Measurements from ENCODE around the gene PCNX3. TPM values are rescaled to one million over a fixed set of nuclear protein-coding genes. Genes with fewer than 3 reads are reported as not detected.
"Not testable (repeated sequence)": the region's sequence is repeated elsewhere in the genome, so short reads cannot be mapped to it uniquely, and the experiment has no call there.

The PCNX3 gene
- total and polyA plus RNA-seq, 2 of the 4 experiments (the other 2 are of a cell fraction) = 5.6 to 33.2 TPM

DNA sequence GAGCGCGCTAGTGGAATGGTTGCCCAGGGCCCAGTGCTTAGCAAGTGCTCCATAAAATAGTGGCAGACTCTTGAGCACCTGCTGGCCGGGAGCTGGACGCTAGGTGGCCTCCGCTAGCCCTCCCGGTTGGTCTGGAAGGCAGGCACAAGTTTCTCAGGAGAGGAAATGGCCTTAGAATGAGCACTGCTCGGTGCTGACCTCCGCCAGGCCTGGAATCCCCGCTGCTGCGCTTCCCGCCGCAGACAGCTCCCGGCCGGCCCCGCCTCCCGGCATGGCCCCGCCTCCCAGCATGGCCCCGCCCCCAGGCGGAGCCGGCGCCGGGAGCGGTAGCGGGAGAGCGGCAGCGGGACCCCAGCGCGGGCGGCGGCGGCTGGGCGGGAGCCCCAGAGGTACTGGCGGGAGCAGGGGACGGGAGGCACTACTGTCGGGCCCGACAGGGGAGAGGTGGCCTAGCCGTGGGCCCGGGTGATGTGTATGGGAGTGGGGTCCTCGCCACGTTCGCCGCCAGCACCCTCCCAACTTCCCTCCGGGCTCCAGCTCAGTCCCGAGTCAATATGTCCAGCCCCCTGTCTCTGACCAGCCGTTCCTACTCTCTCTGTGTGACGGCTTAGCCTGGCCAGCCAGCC lies 22.3 kb downstream of the PCNX3 start, which contains the start of gene SIPA1 (continued):
- TF ChIP-seq CEBPB (IDR thresholded peaks at IDR 0.05; ENCODE audit: low read depth, low read length) = no peak

DNA sequence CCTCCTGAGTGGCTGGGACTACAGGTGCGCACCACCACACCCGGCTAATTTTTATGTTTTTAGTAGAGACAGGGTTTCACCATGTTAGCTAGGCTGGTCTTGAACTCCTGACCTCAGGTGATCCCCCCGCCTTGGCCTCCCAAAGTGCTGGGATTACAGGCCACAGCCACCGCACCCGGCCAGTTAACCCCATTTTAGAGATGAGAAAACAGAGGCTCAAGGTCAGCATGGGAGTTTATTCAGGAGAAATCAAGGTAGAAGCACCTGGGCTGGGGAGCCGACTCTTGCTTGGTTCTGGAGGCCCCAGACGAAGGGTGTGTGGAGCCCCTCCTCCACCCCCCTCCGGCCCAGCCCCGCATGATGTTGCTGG lies 23.6 kb downstream of the PCNX3 start:
- H3K4ac ChIP-seq (ENCODE audit: low read depth, low read length); CTCF ChIA-PET; H3K18ac ChIP-seq (ENCODE audit: low read depth, low read length); H3K27ac ChIP-seq (ENCODE audit: insufficient read depth, low read length); H3K56ac ChIP-seq (ENCODE audit: extremely low read depth, insufficient read depth, low read length); intact Hi-C loops (cut with micrococcal nuclease); in situ Hi-C loops (cut with MboI; ENCODE audit: low sequenced_read_pairs); H2BK5ac ChIP-seq (ENCODE audit: low read depth, low read length, poor library complexity, severe bottlenecking); ATAC-seq (ENCODE audit: low read depth); H3K4me3 ChIP-seq (ENCODE audit: insufficient read depth, low read depth, low read length); H3K27me3 ChIP-seq (ENCODE audit: control insufficient read depth, insufficient read depth, low read length); H2AK9ac ChIP-seq (replicated peaks; ENCODE audit: low read depth, low read length, poor library complexity); DNase-seq; H2BK120ac ChIP-seq (ENCODE audit: low read depth, low read length); H2BK15ac ChIP-seq (ENCODE audit: low read depth, low read length); H2AK5ac ChIP-seq (ENCODE audit: low read depth, low read length); H4K8ac ChIP-seq (ENCODE audit: low read depth in 2 of 2, low read length in 2 of 2); H3K14ac ChIP-seq (replicated peaks; ENCODE audit: low read depth, low read length); H4K91ac ChIP-seq (ENCODE audit: insufficient read depth, low read depth, low read length); POLR2A ChIA-PET (ENCODE audit: unreplicated experiment); H2BK20ac ChIP-seq (ENCODE audit: low read depth, low read length); dilution Hi-C loops (cut with HindIII; ENCODE audit: low sequenced_read_pairs, unreplicated experiment); H4K5ac ChIP-seq (ENCODE audit: low read depth, low read length); H2AFZ ChIP-seq (replicated peaks; ENCODE audit: low read length, poor library complexity); H3K9ac ChIP-seq (ENCODE audit: low read depth, low read length); H3K23ac ChIP-seq (ENCODE audit: low read depth, low read length); BruUV-seq (replicated peaks); H3K9me3 ChIP-seq (ENCODE audit: control insufficient read depth, insufficient read depth, low read length); H3K4me2 ChIP-seq (ENCODE audit: low read depth, low read length): not testable (repeated sequence)
- Histone ChIP-seq H3K4me1 (ENCODE audit: control insufficient read depth, insufficient read depth, low read length) (peaks cover 11% of the 10 kb centered on the region), H4K20me1 (ENCODE audit: insufficient read depth, low read length) (peaks cover 26% of the 10 kb centered on the region; the same call in 1 of the 2 replicates), H3K36me3 (ENCODE audit: control insufficient read depth, insufficient read depth, low read length) (peaks cover 32% of the 10 kb centered on the region), H3K9me1 (ENCODE audit: insufficient read depth, low read length) (peaks cover 10% of the 10 kb centered on the region), H3K79me1 (ENCODE audit: low read depth in 1 of 2, low read length in 2 of 2) (peaks cover 16 to 50% of the 10 kb centered on the region in 2 experiments)
- WGBS, 2 experiments (ENCODE audit: extremely low coverage in 2 of 2, insufficient read length in 1 of 2) = no CpG with 5 or more reads among the region's 9 CpGs
